ENCODE measurements around the gene FBXO40.
"Not testable (repeated sequence)": the region's sequence is repeated elsewhere in the genome, so short reads cannot be mapped to it uniquely, and the experiment has no call there.

The FBXO40 gene

DNA sequence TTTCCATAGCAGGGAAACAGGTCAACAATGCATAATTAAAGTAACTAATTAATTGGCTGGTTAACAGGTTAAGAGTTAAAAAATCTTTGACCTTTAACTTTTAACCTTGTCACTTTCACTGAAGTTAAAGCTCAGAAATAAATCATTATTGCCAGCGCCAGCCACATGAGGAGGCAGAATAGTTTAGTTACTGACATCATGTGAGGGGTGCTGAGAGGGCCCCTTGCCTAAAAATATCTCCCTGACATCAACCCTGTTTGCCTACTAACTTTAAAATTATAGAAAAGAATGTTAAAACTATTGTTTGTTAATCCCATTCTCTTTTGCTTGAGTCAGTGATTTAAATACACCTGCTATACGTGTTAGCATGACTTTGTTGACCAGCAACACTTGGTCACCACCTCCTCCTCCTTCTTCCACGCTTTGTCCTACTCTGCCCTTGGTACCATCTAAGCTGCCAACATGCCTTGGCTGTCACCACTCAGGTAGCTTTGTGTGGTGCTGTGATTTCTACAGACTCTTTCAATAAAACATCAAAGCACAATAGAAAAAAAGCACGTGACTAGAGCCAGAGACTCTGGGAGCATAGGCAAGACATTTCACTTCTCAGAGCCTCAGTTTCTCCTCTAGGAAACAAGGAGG, 2.7 kb downstream of the FBXO40 start:
- H3K4me1 ChIP-seq (ENCODE audit: insufficient read depth, poor library complexity, severe bottlenecking): no peaks in the 10 kb centered on the region
- H3K4me3 ChIP-seq (ENCODE audit: severe bottlenecking): no peak overlapping the region
- TF ChIP-seq, protein P1, sequence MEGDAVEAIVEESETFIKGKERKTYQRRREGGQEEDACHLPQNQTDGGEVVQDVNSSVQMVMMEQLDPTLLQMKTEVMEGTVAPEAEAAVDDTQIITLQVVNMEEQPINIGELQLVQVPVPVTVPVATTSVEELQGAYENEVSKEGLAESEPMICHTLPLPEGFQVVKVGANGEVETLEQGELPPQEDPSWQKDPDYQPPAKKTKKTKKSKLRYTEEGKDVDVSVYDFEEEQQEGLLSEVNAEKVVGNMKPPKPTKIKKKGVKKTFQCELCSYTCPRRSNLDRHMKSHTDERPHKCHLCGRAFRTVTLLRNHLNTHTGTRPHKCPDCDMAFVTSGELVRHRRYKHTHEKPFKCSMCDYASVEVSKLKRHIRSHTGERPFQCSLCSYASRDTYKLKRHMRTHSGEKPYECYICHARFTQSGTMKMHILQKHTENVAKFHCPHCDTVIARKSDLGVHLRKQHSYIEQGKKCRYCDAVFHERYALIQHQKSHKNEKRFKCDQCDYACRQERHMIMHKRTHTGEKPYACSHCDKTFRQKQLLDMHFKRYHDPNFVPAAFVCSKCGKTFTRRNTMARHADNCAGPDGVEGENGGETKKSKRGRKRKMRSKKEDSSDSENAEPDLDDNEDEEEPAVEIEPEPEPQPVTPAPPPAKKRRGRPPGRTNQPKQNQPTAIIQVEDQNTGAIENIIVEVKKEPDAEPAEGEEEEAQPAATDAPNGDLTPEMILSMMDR (IDR thresholded peaks at IDR 0.05; ENCODE audit: poor library complexity, severe bottlenecking): no peak
- H3K36me3 ChIP-seq (ENCODE audit: low read depth): no peaks in the 10 kb centered on the region
- no peaks in the 10 kb centered on the region for H3K9me3 ChIP-seq (ENCODE audit: severe bottlenecking)
- H3K27me3 ChIP-seq (ENCODE audit: insufficient read depth, poor library complexity, severe bottlenecking): peaks cover 4% of the 10 kb centered on the region
- DNase-seq (ENCODE audit: low spot score) (no peak), ATAC-seq (ENCODE audit: low read depth) (no peak)
- H3K27ac ChIP-seq (ENCODE audit: poor library complexity, severe bottlenecking): no peak overlapping the region

DNA sequence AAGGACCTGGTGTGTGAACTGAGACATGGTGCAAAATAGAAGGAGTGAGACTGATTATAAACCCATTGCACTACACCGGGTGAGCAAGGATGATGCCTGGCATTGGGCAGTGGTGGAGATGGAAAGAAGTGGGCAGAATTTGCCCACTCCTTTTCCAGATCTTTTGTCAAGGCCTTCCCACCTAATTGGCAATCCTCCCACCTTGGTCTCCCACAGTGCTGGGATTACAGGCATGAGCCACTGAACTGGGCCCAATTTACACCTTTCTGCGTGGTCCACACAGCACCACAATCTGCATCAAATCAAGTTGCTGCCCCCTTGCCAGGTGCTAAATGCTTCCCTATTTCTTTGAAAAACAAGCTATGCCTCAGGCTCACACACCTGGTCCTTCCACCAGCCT, 5.4 kb downstream of the FBXO40 start:
- ATAC-seq (ENCODE audit: low read depth): no peak
- Histone ChIP-seq H3K4me3 (ENCODE audit: severe bottlenecking) (no peak overlapping the region), H3K27ac (ENCODE audit: poor library complexity, severe bottlenecking) (no peak overlapping the region), H3K4me1 (ENCODE audit: insufficient read depth, poor library complexity, severe bottlenecking) (no peaks in the 10 kb centered on the region), H3K27me3 (ENCODE audit: insufficient read depth, poor library complexity, severe bottlenecking) (no peaks in the 10 kb centered on the region), H3K9me3 (ENCODE audit: severe bottlenecking) (no peaks in the 10 kb centered on the region), H3K36me3 (ENCODE audit: low read depth) (no peaks in the 10 kb centered on the region)
- no peak for DNase-seq (ENCODE audit: low spot score)
- TF ChIP-seq, protein P1 (IDR thresholded peaks at IDR 0.05; ENCODE audit: poor library complexity, severe bottlenecking): no peak

DNA sequence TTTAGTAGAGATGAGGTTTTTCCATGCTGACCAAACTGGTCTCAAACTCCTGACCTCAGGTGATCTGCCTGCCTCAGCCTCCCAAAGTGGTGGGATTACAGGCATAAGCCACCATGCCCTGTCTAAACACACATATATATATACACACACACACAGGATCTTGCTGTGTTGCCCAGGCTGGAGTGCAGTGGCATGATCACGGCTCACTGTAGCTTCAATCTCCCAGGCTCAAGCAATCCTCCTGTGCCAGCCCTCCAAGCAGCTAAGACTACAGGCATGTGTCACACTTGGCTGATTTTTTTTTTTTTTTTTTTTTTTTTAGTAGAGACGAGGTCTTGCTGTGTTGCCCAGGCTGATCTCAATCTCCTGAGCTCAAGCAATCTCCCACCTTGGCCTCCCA, 6.7 kb downstream of the FBXO40 start:
- H3K9me3 ChIP-seq (ENCODE audit: severe bottlenecking); H3K4me1 ChIP-seq (ENCODE audit: insufficient read depth, poor library complexity, severe bottlenecking); DNase-seq (ENCODE audit: low spot score); ATAC-seq (ENCODE audit: low read depth); H3K27me3 ChIP-seq (ENCODE audit: insufficient read depth, poor library complexity, severe bottlenecking); H3K27ac ChIP-seq (ENCODE audit: poor library complexity, severe bottlenecking); H3K4me3 ChIP-seq (ENCODE audit: severe bottlenecking); H3K36me3 ChIP-seq (ENCODE audit: low read depth): not testable (repeated sequence)

DNA sequence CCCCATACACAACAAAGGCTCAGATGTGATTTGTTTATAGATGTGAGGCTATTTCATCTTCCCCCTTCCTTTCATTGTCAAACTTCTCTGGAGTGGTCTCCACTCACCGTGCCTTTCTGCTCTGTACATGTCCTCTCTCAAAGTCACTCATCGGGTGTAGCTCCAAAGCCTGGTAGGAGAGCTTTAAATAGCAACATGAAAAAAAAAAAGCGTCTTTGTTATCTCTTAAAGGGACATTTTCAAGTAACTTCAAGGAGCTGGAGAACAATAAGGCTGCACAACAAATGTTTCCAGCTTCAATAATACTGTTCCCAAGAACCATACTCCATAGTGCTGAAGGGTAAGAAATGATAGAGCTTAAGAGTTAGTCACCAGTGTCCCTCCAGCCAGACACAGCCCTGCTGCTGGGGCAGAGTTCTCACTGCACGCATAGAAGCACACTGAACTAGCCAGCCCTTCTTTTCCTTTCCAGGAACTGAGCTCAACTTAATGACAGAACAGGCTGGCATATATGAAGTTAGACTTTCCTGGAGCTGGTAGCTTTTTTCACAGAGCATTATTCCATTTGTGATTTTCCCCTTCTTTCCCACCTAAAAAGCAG, 8.1 kb downstream of the FBXO40 start:
- Histone ChIP-seq H3K4me3 (ENCODE audit: severe bottlenecking) (no peak overlapping the region), H3K9me3 (ENCODE audit: severe bottlenecking) (no peaks in the 10 kb centered on the region), H3K4me1 (ENCODE audit: insufficient read depth, poor library complexity, severe bottlenecking) (no peaks in the 10 kb centered on the region), H3K27ac (ENCODE audit: poor library complexity, severe bottlenecking) (no peak overlapping the region), H3K36me3 (ENCODE audit: low read depth) (no peaks in the 10 kb centered on the region), H3K27me3 (ENCODE audit: insufficient read depth, poor library complexity, severe bottlenecking) (no peaks in the 10 kb centered on the region)
- ATAC-seq (ENCODE audit: low read depth) (no peak), DNase-seq (ENCODE audit: low spot score) (no peak)
- TF ChIP-seq, protein P1 (IDR thresholded peaks at IDR 0.05; ENCODE audit: poor library complexity, severe bottlenecking): no peak

DNA sequence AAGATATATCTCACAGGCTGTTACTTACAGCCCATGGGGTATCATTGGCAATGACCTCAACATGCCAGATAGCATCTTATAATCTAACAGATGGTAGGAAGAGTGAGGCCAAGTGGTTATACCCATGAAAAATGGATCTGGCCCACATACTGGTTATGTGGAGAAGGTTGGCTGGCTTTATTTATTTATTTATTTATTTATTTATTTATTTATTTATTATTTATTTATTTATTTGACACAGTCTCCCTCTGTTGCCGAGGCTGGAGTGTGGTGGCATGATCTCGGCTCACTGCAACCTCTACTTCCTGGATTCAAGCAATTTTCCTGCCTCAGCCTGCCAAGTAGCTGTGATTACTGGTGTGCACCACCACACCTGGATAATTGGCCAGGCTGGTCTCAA, 11.6 kb downstream of the FBXO40 start:
- no peak for ATAC-seq (ENCODE audit: low read depth)
- no peak overlapping the region for H3K4me3 ChIP-seq (ENCODE audit: severe bottlenecking)
- TF ChIP-seq, protein P1 (IDR thresholded peaks at IDR 0.05; ENCODE audit: poor library complexity, severe bottlenecking): no peak

More for the DNA sequence above, 11.6 kb downstream of the FBXO40 start:
- DNase-seq (ENCODE audit: low spot score): no peak
- Histone ChIP-seq H3K27ac (ENCODE audit: poor library complexity, severe bottlenecking) (no peak overlapping the region), H3K36me3 (ENCODE audit: low read depth) (no peaks in the 10 kb centered on the region), H3K27me3 (ENCODE audit: insufficient read depth, poor library complexity, severe bottlenecking) (no peaks in the 10 kb centered on the region), H3K4me1 (ENCODE audit: insufficient read depth, poor library complexity, severe bottlenecking) (no peaks in the 10 kb centered on the region), H3K9me3 (ENCODE audit: severe bottlenecking) (no peaks in the 10 kb centered on the region)
